ENCODE measurements around the gene MTMR11. TPM values are rescaled to one million over a fixed set of nuclear protein-coding genes. Genes with fewer than 3 reads are reported as not detected.

Gene MTMR11
- total and polyA plus RNA-seq, 2 of the 13 experiments (the other 11 are each of a cell fraction or from before 2014, with no cell fraction given), result 0.49 to 2.8 TPM

- TF ChIP-seq ZNF609 (CRISPR knock-in tag; IDR thresholded peaks at IDR 0.05; ENCODE audit: borderline replicate concordance), result no peak
- TF ChIP-seq ZNF501 (CRISPR knock-in tag; IDR thresholded peaks at IDR 0.05), result no peak; the same call in none of the 2 replicates
- no peak for TF ChIP-seq AGO2 (optimal IDR thresholded peaks at IDR 0.05; ENCODE audit: low read depth, low read length)
- TF ChIP-seq TERF1 (CRISPR knock-in tag; IDR thresholded peaks at IDR 0.05), result no peak
- 0 out of 2 replicates have a peak, but pooled peaks have one; percentile 3 for TF ChIP-seq FOXJ3 (CRISPR knock-in tag; IDR thresholded peaks at IDR 0.05; ENCODE audit: borderline replicate concordance)
- TF ChIP-seq PLSCR1 (CRISPR knock-in tag; IDR thresholded peaks at IDR 0.05; ENCODE audit: borderline replicate concordance), result no peak
- no peak for TF ChIP-seq RARA (CRISPR knock-in tag; IDR thresholded peaks at IDR 0.05)
- TF ChIP-seq ZNF318 (CRISPR knock-in tag; IDR thresholded peaks at IDR 0.05), result no peak
- TF ChIP-seq ZNF136 (CRISPR knock-in tag; IDR thresholded peaks at IDR 0.05; ENCODE audit: low read depth), result no peak
- TF ChIP-seq ZBTB2 (CRISPR knock-in tag; IDR thresholded peaks at IDR 0.05; ENCODE audit: low read depth), result no peak
Observed at GRCh38 chr1:149886396-149887195, 50.1 kb downstream of the MTMR11 start (continued).
